GM12864 (cell line): ENCODE data around the gene PEX26.
"Not testable (repeated sequence)": the region's sequence is repeated elsewhere in the genome, so short reads cannot be mapped to it uniquely, and the experiment has no call there.

Experiments used
- DNase-seq: peaks from one replicate; pipeline ENCODE4 v3.0.0-alpha.2; 2011; ENCODE audit warnings: low read depth
- H3K4me3 ChIP-seq: 2 replicates; pipeline ENCODE4 v1.5.1; 2011; ENCODE audit warnings: mild to moderate bottlenecking, low read depth, low read length, control low read depth
- CTCF ChIP-seq: IDR thresholded peaks from 2 replicates; pipeline ENCODE4 v1.5.1; 2011; ENCODE audit warnings: low read depth, mild to moderate bottlenecking, moderate library complexity, low read length, control low read depth, inconsistent platforms; ENCODE audit errors: missing control alignments

Gene PEX26

GRCh38 chr22:18136563-18137320, 59.0 kb downstream of the PEX26 start:
- H3K4me3 ChIP-seq = no peak overlapping the region
- TF ChIP-seq CTCF = no peak
- DNase-seq = no peak

GRCh38 chr22:18141004-18141403, 63.2 kb downstream of the PEX26 start:
- DNase-seq, H3K4me3 ChIP-seq: not testable (repeated sequence)

- TF ChIP-seq CTCF = no peak
- DNase-seq = no peak
- H3K4me3 ChIP-seq = no peak overlapping the region
These were observed 66.3 kb downstream of the PEX26 start for GRCh38 chr22:18144105-18144504.

GRCh38 chr22:18145676-18146388, 68.0 kb downstream of the PEX26 start:
- H3K4me3 ChIP-seq = no peak overlapping the region
- TF ChIP-seq CTCF = no peak
- no peak for DNase-seq

- DNase-seq = no peak
- no peak for TF ChIP-seq CTCF
- H3K4me3 ChIP-seq = no peak overlapping the region
These were observed 68.6 kb downstream of the PEX26 start for GRCh38 chr22:18146389-18146753.

- H3K4me3 ChIP-seq = no peak overlapping the region
- no peak for DNase-seq
- TF ChIP-seq CTCF = no peak
These were observed 70.0 kb downstream of the PEX26 start for GRCh38 chr22:18147791-18148190.

GRCh38 chr22:18148293-18148965, 70.6 kb downstream of the PEX26 start:
- no peak overlapping the region for H3K4me3 ChIP-seq
- no peak for DNase-seq
- TF ChIP-seq CTCF = no peak
